Measurements from ENCODE around the gene HDHD3. TPM values are rescaled to one million over a fixed set of nuclear protein-coding genes. Genes with fewer than 3 reads are reported as not detected.
"Not testable (repeated sequence)": the region's sequence is repeated elsewhere in the genome, so short reads cannot be mapped to it uniquely, and the experiment has no call there.

Gene HDHD3
- total RNA-seq, 1 donor from 2014 or later, result 39.2 TPM

DNA sequence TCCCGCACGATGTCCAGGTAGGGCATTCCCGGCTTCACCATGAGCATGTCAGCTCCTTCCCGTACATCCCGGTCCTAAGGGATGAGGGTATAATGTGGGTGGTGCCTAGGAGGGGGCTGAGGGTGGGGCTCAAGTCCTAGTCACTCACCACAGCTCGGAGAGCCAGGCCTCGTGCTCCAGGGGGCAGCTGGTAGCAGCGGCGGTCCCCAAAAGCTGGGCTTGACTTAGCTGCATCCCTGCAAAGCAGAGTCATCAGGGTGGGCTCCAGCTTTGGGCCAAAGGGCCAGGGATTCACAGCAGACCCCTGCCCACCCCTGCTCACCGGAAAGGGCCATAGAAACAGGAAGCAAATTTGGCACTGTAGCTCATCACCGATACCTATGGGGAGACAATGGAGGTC lies 12.7 kb upstream of the HDHD3 start:
- DNase-seq (ENCODE audit: low spot score), result no peak

DNA sequence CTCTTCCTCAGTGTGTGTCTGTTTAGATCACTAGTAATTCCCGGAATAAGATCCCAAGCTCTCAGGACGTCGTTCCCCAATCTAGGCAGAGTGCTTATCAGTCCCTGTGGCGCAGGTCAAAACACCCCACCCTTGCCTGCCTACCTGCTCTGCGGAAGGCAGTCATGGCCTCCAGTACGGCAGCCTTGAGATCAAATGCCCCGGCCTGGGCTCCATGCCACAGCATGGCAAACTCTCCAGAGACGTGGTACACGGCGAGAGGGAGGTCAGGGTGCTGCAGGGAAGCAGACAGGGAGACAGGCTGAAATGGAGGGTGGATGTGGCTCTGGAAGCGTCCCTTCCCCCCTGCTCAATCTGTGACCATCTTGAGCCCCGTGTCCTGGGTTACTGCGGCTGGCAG lies 12.0 kb upstream of the HDHD3 start:
- no peak for DNase-seq (ENCODE audit: low spot score)

GRCh38 chr9:113387560-113388230 lies 10.9 kb upstream of the HDHD3 start:
- no peak for DNase-seq (ENCODE audit: low spot score)

GRCh38 chr9:113386571-113387393 lies 10.0 kb upstream of the HDHD3 start:
- no peak for DNase-seq (ENCODE audit: low spot score)

DNA sequence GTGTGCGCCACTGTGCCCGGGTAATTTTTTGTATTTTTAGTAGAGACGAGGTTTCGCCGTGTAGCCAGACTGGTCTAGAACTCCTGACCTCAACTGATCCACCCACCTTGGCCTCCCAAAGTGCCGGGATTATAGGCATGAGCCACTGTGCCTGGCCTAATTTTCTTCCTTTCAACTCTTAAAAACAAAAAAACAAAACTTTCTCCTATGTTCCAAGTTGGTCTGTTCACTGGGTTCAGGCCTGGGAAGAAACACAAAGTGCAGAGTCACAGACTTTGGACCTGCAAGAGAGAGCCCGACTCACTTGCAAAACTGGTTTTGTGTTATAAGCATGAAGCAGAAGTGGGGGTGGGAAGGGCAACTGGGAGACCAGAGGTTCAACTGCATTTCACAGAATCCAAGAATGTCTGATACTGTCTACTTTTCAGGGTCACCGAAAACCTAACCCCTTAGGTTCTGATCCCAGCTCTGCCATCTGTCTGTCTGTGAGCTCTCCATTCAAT lies 5.2 kb upstream of the HDHD3 start:
- DNase-seq (ENCODE audit: low spot score), result peak; percentile 78

DNA sequence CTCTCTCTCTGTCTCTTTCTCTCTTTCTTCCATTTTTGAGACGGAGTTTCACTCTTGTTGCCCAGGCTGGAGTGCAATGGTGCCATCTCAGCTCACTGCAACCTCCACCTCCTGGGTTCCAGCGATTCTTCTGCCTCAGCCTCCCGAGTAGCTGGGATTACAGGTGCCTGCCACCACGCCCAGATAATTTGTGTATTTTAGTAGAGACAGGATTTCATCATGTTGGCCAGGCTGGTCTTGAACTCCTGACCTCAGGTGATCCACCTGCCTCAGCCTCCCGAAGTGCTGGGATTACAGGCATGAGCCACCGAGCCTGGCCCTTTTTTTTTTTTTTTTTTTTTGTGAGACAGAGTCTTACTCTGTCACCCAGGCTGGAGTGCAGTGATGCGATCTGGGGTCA lies 4.7 kb upstream of the HDHD3 start:
- not testable (repeated sequence) for DNase-seq (ENCODE audit: low spot score)

DNA sequence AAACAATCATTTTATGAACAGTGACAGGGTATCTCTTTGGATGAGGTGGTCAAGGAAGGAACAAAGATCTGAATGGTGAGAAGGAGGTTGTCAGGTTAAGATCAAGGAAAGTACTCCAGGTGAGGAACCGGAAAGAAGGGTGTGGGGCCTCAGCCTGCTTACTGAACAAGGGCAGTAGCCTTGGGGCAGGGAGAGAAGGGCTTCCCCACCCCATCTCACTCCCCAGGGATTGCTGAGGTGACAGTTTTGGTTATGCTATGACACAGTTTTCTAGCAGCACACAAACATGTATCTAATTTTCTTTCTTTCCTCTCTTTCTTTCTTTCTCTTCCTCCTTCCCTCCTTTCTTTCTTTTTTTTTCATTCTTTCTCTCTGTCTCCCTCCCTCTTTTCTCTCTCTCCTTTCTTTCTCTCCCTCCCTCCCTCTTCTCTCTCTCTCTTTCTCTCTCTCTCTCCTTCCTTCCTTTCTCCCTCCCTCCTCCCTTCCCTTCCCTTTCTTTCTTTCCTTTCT lies 4.1 kb upstream of the HDHD3 start:
- DNase-seq (ENCODE audit: low spot score), result no peak

- DNase-seq (ENCODE audit: low spot score), result not testable (repeated sequence)
Observed at GRCh38 chr9:113379829-113380210, 3.0 kb upstream of the HDHD3 start.

DNA sequence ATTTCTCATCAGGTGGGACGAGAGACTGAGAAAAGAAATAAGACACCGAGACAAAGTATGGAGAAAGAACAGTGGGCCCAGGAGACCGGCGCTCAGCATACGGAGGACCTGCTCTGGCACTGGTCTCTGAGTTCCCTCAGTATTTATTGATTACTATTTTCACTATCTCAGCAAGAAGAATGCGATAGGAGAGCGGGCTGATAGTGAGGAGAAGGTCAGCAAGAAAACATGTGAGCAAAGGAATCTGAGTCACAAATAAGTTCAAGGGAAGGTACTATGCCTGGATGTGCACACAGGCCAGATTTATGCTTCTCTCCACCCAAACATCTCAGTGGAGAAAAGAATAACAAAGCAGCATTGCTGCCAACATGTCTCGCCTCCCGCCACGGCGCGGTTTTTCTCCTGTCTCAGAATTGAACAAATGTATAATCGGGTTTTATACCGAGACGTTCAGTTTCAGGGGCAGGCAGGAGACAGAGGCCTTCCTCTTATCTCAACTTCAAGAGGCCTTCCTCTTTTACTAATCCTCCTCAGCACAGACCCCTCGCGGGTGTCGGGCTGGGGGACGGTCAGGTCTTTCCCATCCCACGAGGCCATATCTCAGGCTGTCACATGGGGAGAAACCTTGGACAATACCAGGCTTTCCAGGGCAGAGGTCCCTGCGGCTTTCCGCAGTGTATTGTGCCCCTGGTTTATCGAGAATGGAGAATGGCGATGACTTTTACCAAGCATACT lies 2.5 kb upstream of the HDHD3 start:
- not testable (repeated sequence) for DNase-seq (ENCODE audit: low spot score)

DNA sequence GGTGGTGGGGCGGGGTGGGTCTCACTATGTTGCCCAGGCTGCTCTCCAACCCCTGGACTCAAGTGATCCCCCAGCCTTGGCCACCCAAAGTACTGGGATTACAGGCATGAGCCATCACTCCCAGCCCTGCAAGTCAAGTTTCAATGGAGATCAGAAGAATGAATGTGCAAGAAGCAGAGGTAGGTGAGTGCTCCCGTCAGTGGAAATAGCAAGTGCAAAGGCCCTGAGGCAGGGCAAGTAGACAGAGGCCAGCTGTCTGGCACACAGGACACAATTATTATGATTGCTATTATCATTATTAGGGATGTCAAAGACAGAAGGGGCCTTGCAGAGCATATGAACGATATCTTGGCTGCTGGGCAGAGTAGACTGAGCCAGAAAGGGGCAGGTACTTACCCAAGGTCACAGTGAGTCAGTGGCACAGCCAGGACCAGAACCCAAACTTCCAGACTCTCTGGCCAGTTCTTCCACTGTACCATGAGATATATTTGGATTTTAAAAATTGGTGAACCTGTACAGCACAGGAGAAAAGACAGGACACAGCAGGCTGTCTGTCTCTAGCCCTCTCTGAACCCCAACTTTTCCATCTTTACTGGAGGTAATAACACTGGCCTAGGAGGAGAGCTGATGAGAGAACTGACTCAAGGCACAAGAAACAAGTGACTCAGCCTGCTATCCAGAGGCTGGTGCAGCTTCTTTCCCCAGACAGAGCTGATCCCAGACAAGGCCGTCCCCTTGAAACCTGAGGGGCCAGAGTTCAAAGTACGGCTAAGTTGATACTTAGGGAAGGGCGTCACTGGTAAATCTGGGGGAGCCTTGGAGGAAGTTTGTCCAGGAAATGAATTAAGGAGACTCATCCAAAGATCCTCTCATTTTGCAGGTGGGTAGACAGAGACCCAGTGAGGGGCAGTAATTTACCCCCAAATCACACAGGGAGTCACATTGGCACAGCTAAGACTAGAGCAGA lies 1.4 kb downstream of the HDHD3 start:
- no peak for DNase-seq (ENCODE audit: low spot score)

GRCh38 chr9:113373676-113374392 lies 3.0 kb downstream of the HDHD3 start:
- DNase-seq (ENCODE audit: low spot score), result no peak

DNA sequence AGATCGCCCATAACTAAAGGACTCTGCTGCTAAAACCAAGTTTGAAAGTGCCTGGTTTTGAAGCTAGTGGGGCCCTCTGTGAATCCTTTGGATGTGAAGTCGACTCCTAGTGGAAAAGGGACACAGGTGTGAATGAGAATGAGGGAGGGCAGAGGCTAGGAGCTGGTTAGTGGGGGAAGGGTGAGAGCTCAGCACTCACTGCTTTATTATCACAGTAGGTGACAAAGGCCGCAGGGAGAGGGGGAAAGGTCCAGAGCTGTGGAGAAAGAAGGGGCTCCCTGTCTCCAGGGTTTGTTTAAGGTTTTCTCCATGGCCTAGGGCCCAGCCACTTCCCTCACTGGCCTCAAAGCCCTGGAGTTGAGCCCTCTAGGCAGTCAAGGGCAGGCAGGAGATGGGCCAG lies 3.5 kb downstream of the HDHD3 start:
- no peak for DNase-seq (ENCODE audit: low spot score)

- DNase-seq (ENCODE audit: low spot score), result no peak
Observed at GRCh38 chr9:113372059-113372458, 4.7 kb downstream of the HDHD3 start.

DNA sequence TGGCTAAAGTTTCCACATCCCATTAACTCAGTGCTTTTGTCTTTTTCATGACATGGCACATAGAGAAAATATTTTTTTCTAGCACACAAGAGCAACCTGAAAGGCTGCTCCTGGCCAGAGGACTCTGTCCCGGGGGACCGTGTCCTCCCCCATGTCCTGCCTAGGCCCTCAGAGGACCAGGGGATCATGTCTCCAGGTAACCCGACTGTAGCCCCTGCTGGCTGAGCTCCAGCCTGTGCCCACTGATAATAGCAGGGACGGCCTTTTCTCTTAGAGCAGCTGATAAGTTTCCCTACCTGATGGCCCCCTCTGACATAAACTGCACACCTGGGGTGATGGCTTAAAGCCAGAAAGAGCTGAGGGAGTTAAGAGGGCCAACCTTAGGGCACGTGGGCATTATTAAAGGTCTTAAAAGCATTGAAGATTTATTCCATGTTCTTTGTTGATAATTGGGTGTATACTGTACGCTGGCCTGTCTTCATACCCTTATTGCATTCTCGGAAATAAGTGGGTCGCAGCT lies 5.9 kb downstream of the HDHD3 start:
- no peak for DNase-seq (ENCODE audit: low spot score)

DNA sequence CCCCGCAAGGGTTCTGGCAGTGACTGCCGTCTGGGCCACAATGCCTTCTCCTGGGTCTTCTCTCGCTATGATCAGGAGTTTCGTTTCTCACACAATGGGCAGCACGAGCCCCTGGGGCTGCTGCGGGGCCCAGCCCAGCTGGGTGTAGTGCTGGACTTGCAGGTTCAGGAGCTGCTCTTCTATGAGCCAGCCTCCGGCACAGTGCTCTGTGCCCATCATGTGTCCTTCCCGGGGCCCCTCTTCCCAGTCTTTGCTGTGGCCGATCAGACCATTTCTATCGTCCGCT lies 7.0 kb downstream of the HDHD3 start:
- no peak for DNase-seq (ENCODE audit: low spot score)

DNA sequence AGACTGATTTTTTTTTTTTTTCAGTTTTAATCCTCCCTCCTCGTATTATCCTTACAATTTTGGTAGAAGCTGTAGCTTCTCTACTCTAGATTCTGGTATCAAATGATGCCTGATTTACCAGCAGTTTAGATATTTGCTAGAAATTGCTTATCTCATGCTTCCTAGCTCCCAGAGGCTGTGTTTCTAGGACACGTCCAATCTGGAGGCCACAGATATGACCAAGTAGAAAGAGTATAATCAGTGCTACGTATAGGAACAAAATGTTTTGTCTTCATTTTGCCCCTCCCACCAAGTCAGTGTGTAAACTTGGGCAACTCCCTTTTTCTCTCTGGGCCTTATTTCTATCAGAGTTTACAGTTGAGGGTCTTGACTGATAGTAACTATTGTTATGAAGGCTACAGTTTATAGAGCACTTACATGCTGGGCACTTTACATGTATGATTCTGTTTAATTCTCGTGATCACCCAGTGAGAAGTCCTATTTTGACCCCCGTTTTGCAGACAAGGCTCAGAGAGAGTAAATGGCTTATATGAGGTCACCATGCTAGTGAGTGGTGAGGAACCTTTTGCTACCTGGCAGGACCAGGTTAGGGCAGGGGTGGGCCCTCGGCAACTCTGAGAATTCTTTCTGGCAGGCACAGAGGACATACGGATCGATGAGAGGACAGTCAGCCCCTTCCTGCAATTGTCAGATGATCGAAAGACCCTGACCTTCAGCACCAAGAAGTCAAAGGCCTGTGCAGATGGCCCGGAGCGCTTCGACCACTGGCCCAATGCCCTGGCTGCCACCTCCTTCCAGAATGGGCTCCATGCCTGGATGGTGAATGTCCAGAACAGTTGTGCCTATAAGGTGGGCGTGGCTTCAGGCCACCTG lies 7.6 kb downstream of the HDHD3 start:
- DNase-seq (ENCODE audit: low spot score), result no peak

- no peak for DNase-seq (ENCODE audit: low spot score)
Observed at GRCh38 chr9:113368348-113368981, 8.3 kb downstream of the HDHD3 start.

- not testable (repeated sequence) for DNase-seq (ENCODE audit: low spot score)
Observed at GRCh38 chr9:113365652-113366051, 11.1 kb downstream of the HDHD3 start.

- no peak for DNase-seq (ENCODE audit: low spot score)
Observed at GRCh38 chr9:113364951-113365350, 11.8 kb downstream of the HDHD3 start.

Data from ureter (tissue), 1 donor.